GM20431 (cell line): ENCODE measurements around the gene PRKCE.
"Not testable (repeated sequence)": the region's sequence is repeated elsewhere in the genome, so short reads cannot be mapped to it uniquely, and the experiment has no call there.

Experiments used
- in situ Hi-C: fragments of 300-500 bp; cut with MseI, MboI; formaldehyde crosslinking; loops from one replicate; pipeline ENCODE4 v1.15.0; 2020; ENCODE audit warnings: low sequenced_read_pairs; ENCODE audit not compliant: unreplicated experiment

PRKCE gene

DNA sequence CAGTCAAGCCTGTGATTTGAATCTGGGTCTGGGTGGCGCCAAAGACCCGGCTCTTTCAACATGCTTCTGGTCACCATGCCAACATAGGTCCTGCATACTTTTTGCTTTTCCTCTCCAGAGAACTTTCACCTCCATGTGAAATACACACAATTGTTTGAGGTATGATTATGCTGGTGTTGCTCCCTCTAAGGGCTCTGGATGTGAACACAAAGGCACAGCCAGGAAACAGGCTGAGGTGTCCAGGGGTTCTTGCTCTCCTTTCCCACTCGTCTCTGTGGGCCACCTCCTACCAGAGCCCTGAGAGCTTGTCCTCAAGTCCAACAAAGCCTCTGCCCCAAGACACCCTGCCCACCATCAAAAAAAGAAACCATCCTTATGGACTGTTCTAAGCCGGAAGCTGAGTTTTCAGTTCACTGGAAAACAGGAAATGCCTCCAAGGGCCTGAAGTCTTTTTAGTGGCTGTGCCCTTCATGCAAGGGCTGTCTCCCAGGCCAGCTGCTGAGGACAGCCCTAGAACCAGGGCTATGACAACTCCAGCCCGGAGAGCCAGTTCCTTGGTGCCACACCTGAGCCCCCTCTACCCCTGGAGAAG is 545.5 kb downstream of the PRKCE start:
- in situ Hi-C loops = no loop called here

DNA sequence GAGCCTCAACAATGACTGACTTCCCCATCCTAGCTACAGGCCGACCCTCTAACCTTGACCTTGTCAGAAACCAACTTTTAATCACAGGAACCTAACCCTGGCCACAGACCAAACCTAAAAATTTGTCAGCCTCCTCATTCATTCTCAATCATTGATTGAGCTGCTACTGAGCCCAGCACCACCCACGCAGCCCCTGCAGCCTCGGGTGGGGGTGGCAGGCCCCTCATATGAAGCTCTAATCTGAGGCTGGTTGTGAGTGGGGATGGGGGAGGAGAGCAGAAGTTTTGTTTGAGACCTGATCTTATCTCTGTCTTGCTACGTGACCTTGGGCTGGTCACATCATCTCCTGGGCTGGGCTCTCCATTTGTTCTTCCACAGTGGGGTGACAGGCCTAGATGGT is 546.2 kb downstream of the PRKCE start:
- in situ Hi-C loops = no loop called here

DNA sequence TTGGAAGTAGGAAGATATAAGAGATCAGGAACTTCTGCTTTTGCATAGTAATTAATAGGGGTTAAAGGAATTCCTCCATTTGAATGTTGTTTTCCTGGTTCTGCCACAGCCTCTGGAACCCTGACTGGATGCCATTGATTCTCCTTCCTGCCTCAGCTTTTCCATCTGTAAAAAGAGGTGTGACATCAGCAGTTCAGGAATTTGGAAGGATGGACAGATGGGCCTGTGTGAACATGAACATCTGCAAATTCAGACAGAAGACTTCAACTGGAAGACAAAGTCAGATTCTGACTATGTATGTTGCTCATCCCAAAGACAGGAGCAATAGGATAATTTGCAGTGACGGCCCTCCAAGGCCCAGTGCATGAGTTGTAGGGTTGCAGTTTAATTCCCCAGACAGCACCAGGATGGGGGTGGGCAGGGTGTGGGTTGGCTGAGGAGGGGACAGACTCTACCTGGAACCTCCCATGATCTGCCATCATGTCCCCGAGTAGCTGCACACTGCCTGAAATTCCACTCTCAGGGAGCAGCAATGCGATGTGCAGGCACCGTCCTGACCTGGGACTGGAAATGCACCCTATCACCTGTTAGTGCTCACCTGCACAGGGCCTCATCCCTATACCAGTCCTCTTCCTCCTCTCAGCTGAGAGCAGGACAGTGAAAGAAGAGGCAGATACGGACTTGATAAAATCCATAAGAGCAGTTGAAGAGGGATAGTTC is 546.8 kb downstream of the PRKCE start:
- in situ Hi-C loops = no loop called here

DNA sequence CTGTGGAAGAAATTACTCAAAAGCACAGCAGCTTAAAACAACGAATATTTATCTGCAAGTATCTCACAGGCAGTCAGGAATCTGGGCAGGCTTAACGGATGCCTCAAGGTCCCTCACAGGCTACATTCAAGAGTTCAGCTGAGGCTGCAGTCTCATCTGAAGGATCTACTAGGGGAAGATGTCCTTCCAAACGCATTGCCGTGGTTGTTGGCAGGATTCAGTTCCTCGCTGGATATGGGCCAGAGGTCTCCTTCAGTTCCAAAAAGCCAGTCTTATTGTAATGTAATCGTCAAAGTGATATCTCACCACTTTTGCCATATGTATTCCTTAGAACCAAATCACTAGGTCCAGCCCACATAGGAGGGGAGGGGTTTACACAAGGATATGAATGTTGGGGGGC is 547.5 kb downstream of the PRKCE start:
- in situ Hi-C loops = no loop called here

- in situ Hi-C loops = no loop called here
Observed at GRCh38 chr2:46200100-46200690, 548.7 kb downstream of the PRKCE start.

GRCh38 chr2:46200861-46201605 is 549.6 kb downstream of the PRKCE start:
- in situ Hi-C loops = no loop called here

GRCh38 chr2:46202453-46202852 is 551.0 kb downstream of the PRKCE start:
- in situ Hi-C loops = no loop called here

DNA sequence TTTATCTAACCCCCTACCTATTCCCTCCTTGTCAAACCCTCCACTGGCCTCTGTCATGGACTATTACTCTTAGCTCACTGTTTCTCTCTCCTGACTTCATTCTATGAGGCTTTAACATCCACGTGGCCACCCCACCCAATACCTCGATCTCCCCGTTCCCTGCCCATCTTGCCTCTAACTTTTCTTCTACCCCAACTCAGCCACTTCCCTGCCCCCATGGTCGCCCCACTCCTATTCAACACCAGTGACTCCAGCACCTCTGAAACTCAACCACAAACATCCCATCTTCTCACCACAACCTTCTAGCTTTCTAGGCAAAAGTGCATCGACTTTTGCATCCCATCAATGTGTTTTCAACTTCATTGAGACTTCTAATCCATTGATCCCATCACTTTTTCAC is 551.5 kb downstream of the PRKCE start:
- in situ Hi-C loops = no loop called here

- in situ Hi-C loops = not testable (repeated sequence)
Observed at GRCh38 chr2:46203636-46204035, 552.2 kb downstream of the PRKCE start.

DNA sequence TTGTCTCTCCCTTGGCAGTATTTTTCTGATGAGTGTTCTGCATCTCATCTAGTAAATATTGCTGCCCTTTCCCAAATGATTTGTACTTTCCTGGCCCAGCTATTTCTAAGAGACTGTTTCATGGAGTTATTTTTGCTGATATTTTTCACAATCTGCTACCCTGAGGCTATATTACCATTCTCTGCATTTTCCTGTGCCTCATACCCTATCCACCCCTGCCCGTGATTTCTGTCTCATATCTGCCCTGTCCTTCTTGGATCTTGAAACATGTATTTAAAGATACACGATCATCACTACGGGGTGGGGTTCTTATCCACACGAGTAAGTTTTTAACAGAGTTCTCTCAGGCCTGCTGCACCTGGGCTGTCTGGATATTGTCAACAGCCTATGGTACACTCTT is 556.1 kb downstream of the PRKCE start:
- in situ Hi-C loops = no loop called here

DNA sequence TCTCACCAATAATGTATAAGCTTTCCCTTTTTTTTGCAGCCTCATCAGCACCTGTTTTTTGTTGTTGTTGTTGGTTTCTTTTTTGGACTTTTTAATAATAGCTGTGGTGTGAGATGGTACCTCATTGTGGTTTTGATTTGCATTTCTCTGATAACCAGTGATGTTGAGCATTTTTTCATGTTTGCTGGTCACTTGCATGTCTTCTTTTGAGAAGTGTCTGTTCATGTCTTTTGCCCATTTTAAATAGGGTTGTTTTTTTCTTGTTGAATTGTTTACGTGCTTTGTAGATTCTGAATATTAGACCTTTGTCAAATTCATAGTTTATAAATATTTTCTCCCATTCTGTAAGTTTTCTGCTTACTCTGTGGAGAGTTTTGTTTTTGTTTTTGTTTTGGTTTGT is 557.3 kb downstream of the PRKCE start:
- in situ Hi-C loops = no loop called here

- in situ Hi-C loops = no loop called here
Observed at GRCh38 chr2:46210063-46210462, 558.6 kb downstream of the PRKCE start.

- in situ Hi-C loops = no loop called here
Observed at GRCh38 chr2:46211461-46211860, 560.0 kb downstream of the PRKCE start.

DNA sequence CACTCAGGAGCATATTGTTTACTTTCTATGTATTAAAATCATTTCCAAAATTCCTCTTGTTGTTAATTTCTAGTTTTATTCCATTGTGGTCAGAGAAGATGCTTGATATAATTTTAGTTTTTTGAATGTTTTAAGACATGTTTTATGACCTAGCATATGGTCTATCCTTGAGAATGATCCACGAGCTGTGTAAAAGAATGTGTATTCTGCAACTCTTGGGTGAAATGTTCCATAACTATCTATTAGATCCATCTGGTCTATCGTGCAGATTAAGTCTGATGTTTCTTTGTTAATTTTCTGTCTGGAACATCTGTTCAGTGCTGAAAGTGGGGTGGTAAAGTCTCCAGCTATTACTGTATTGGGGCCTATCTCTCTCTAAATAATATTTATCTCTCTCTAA is 562.4 kb downstream of the PRKCE start:
- in situ Hi-C loops = no loop called here

GRCh38 chr2:46216213-46216612 is 564.7 kb downstream of the PRKCE start:
- in situ Hi-C loops = no loop called here

GRCh38 chr2:46223514-46223913 is 572.0 kb downstream of the PRKCE start:
- in situ Hi-C loops = not testable (repeated sequence)

- in situ Hi-C loops = no loop called here
Observed at GRCh38 chr2:46225150-46225625, 573.7 kb downstream of the PRKCE start.

GRCh38 chr2:46225730-46226129 is 574.3 kb downstream of the PRKCE start:
- in situ Hi-C loops = no loop called here

GRCh38 chr2:46226620-46227019 is 575.1 kb downstream of the PRKCE start:
- in situ Hi-C loops = no loop called here

- in situ Hi-C loops = no loop called here
Observed at GRCh38 chr2:46227022-46227421, 575.5 kb downstream of the PRKCE start.
